ENCODE data around the gene PCSK2.

PCSK2 gene

GRCh38 chr20:17295991-17296390, 69.2 kb downstream of the PCSK2 start:
- FAIRE-seq (no peak), DNase-seq (ENCODE audit: insufficient read length, low spot score) (no peak)
- TF ChIP-seq POLR2A (IDR thresholded peaks at IDR 0.05; ENCODE audit: low read depth, low read length), result no peak

- DNase-seq (ENCODE audit: insufficient read length, low spot score) (no peak), FAIRE-seq (no peak)
- no peak for TF ChIP-seq POLR2A (IDR thresholded peaks at IDR 0.05; ENCODE audit: low read depth, low read length)
Observed at GRCh38 chr20:17298171-17298570, 71.3 kb downstream of the PCSK2 start.

- no peak for TF ChIP-seq POLR2A (IDR thresholded peaks at IDR 0.05; ENCODE audit: low read depth, low read length)
- no peak for DNase-seq (ENCODE audit: insufficient read length, low spot score)
- no peak for FAIRE-seq
Observed at GRCh38 chr20:17298751-17299150, 71.9 kb downstream of the PCSK2 start.

GRCh38 chr20:17300113-17300512, 73.3 kb downstream of the PCSK2 start:
- FAIRE-seq (no peak), DNase-seq (ENCODE audit: insufficient read length, low spot score) (no peak)
- TF ChIP-seq POLR2A (IDR thresholded peaks at IDR 0.05; ENCODE audit: low read depth, low read length), result no peak

- no peak for TF ChIP-seq POLR2A (IDR thresholded peaks at IDR 0.05; ENCODE audit: low read depth, low read length)
- DNase-seq (ENCODE audit: insufficient read length, low spot score), result no peak
- FAIRE-seq, result no peak
Observed at GRCh38 chr20:17304774-17305173, 77.9 kb downstream of the PCSK2 start.

GRCh38 chr20:17306427-17306826, 79.6 kb downstream of the PCSK2 start:
- no peak for TF ChIP-seq POLR2A (IDR thresholded peaks at IDR 0.05; ENCODE audit: low read depth, low read length)
- FAIRE-seq (no peak), DNase-seq (ENCODE audit: insufficient read length, low spot score) (no peak)

- FAIRE-seq (no peak), DNase-seq (ENCODE audit: insufficient read length, low spot score) (no peak)
- no peak for TF ChIP-seq POLR2A (IDR thresholded peaks at IDR 0.05; ENCODE audit: low read depth, low read length)
Observed at GRCh38 chr20:17314264-17314663, 87.4 kb downstream of the PCSK2 start.

- DNase-seq (ENCODE audit: insufficient read length, low spot score) (no peak), FAIRE-seq (no peak)
- TF ChIP-seq POLR2A (IDR thresholded peaks at IDR 0.05; ENCODE audit: low read depth, low read length), result no peak
Observed at GRCh38 chr20:17315407-17316231, 88.8 kb downstream of the PCSK2 start.

- no peak for FAIRE-seq
Observed at GRCh38 chr20:17316316-17317038, 89.6 kb downstream of the PCSK2 start.

GRCh38 chr20:17317341-17317740, 90.5 kb downstream of the PCSK2 start:
- no peak for TF ChIP-seq POLR2A (IDR thresholded peaks at IDR 0.05; ENCODE audit: low read depth, low read length)
- FAIRE-seq (no peak), DNase-seq (ENCODE audit: insufficient read length, low spot score) (no peak)

More at GRCh38 chr20:17316316-17317038, 89.6 kb downstream of the PCSK2 start:
- no peak for TF ChIP-seq POLR2A (IDR thresholded peaks at IDR 0.05; ENCODE audit: low read depth, low read length)
- DNase-seq (ENCODE audit: insufficient read length, low spot score), result no peak

GRCh38 chr20:17320456-17320855, 93.6 kb downstream of the PCSK2 start:
- TF ChIP-seq POLR2A (IDR thresholded peaks at IDR 0.05; ENCODE audit: low read depth, low read length), result no peak
- FAIRE-seq, result no peak

GRCh38 chr20:17326096-17326495, 99.3 kb downstream of the PCSK2 start:
- DNase-seq (ENCODE audit: insufficient read length, low spot score) (no peak), FAIRE-seq (no peak)
- TF ChIP-seq POLR2A (IDR thresholded peaks at IDR 0.05; ENCODE audit: low read depth, low read length), result no peak

More at GRCh38 chr20:17320456-17320855, 93.6 kb downstream of the PCSK2 start:
- no peak for DNase-seq (ENCODE audit: insufficient read length, low spot score)

GRCh38 chr20:17327185-17328148, 100.6 kb downstream of the PCSK2 start:
- no peak for TF ChIP-seq POLR2A (IDR thresholded peaks at IDR 0.05; ENCODE audit: low read depth, low read length)
- DNase-seq (ENCODE audit: insufficient read length, low spot score) (no peak), FAIRE-seq (no peak)

GRCh38 chr20:17334932-17335331, 108.1 kb downstream of the PCSK2 start:
- FAIRE-seq (no peak), DNase-seq (ENCODE audit: insufficient read length, low spot score) (no peak)
- TF ChIP-seq POLR2A (IDR thresholded peaks at IDR 0.05; ENCODE audit: low read depth, low read length), result no peak
